Stimulated activated CD4-positive, alpha-beta T cell treated with anti-CD3 and anti-CD28 coated beads, Interleukin-2, amount 100 ng/mL, for 4 hours (primary cell): ENCODE measurements around the gene C14orf132.

Source experiments
- DNase-seq: peaks from one replicate; pipeline ENCODE4 v3.0.0-alpha.2; 2020; ENCODE audit warnings: low read depth

C14orf132 gene

DNA sequence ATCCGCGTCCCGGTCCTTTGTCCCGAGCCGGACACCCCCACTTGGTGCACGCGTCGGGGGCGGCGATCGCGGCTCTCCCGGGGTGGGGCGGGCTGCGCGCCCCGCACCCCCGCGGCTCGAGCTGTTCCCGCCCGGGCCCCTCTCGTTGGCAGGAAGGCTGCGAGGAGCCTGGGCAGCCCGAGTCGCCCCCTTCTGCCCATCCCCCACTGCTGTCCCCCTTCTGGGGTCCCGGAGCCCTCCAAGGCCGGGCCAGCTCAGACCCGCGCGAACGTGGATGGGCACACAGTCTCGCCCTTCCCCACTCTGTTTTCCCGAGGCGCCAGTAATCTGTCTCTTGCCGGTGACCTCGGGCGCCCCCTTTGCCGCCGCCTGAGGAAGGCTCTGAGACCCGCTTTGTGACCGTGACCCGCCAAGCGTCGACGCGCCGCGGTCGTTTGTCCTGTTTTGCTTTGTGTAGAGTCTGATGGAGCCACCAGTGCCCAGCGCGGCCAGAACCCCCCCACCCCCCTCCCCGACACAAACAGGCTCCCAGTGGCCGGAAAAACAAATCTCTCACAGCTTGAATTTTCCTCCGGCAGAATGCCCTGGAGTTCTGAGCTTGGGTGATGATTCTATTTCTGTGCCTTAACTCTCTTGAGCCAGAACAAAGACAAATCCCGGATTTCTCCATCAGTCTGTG is 610 bp downstream of the C14orf132 start:
- DNase-seq = no peak

DNA sequence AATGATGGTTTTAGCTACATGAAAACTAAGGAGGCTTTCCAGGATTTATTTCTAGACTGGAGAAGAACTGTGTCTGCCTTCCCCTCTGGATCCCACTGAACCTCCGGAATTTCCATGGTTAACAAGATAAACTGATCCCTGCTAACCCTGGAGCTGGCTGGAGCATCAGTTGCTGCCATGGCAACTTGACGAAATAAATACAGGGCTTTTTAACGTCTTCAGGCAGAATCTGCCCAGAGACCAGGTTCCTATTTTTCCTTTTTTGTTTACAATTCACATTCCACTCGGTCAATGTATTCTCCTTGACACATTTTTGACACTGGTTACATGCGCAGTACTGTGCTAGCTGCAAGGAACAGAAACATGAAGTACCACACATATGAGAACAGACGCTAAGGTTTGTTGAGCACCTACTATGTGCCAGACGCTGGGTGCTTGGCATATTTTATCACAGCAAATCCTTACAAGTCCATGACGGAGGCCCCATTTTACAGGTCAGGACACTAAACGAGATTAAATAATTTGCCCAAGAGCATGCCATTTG is 1.7 kb downstream of the C14orf132 start:
- no peak for DNase-seq

DNA sequence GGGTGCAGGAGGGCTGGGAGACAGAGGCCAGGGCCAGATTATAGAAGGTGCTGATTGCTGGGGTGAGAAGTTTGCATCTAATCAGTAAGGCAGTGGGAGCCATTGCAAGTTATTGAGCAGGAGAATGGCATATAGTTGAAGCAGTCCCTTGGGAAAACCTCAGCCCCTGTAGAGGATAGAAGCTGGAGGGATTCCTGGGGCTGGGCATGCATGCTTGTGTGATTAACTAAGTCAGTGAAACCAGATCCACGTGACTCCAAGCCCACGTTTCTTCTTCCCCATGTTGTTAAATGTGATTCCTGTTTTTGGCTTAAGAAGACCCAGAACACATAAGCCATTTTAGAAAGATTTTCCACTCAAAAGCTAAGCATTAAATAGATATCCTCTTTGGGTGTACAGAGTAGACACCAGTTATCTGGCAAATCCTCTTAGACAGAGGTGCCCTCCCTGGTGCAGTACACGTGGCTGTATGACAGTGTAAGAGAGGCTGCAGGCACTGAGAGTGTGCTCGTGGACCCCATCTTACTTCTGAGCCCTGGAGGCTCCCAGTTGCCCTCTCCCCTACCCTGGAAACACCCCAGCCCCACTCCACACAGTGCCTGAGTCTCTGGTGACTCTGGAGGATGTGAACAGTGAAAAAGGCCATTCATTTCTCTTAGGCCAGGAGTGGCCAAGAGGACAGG is 3.2 kb downstream of the C14orf132 start:
- no peak for DNase-seq

DNA sequence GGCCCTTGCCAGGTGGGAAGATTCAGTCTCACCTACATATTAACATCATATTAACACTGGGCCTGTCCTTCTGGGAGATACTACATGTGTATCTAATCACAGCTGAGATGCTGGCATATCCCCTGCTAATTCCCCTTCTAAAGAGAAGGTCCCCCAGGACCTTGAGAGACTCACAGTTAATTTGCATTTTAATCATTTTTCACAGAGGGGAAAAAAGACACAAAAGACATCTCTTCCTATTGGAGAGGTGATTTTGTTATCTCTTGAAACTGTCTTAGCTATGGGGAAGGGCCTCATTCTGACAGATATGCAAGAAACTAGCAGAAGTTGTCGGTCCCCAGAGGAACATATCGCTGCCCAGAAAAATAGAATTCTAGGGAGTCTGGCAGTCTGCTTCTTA is 7.5 kb downstream of the C14orf132 start:
- no peak for DNase-seq

DNA sequence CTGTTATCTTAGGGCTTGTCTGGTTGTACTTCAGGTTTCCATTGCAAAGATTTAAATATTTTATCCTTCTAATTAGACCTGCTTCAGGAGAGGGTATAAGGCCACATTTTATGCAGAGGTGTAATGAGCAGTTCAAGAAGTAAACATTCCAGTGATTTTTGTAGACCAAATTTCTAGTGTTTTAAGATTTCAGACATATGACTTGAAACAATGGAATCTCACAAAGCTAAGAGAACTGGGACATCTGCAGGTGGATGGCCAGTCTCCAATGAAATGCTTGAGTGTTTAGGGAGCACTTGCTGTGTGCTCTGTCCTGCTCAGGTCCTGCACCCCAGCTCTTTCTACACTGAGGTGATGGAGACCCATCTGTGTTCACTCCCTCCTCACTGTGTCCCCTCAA is 7.9 kb downstream of the C14orf132 start:
- DNase-seq = no peak

DNA sequence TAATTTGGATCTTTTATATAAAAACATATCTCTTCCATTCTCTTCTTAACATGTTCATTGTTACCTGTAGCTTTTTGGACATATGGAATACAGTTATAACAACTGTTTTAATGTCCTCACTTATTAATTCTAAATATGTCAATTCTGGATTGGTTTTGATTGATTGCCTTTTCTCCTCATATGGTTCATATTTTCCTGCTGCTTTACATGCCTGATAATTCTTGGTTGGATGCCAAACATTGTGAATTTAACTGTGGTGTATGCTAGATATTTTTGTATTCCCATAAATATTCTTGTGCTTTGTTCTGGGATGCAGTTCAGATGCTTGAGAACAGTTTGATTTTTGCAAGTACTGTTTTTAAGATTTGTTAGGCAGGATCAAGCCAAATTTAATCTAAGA is 10.8 kb downstream of the C14orf132 start:
- no peak for DNase-seq

DNA sequence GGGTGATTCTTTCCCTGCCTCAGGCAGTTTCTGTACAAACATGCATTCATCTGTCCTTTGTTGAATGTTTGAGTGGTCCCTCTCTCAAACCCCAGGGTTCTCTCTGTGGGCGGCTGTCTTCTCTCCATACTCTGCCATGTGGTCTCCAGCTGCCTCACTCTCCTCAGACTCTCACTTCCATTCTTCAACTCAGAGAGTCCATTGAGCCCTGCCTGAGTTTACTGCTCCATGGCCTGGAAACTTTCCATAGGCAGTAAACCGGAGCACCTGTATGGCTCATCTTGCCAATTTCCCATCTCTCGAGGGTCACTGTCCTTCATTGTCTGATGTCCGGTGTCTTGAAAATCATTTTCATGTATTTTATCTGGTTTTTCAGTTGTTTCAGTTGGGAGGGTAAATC is 11.3 kb downstream of the C14orf132 start:
- DNase-seq = no peak

DNA sequence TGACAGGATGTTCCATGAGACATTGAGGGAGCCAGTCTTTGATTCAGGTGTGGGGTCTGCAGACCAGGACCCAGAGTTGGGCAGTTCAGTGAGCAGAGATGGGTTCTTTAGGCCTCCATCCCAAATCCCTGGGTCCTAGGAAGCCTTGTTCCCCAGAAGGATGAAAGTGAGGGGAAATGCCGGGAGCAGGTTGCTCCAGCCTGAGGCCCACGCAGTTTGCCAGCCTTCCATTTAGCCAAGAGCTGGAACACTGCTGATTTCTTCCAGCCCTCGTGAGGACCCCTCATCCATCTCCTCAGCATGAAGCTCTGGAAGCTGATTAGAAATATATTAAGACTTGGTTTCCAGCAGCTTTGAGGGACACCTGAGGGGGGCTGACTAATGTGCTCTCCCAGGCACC is 12.1 kb downstream of the C14orf132 start:
- DNase-seq = no peak

DNA sequence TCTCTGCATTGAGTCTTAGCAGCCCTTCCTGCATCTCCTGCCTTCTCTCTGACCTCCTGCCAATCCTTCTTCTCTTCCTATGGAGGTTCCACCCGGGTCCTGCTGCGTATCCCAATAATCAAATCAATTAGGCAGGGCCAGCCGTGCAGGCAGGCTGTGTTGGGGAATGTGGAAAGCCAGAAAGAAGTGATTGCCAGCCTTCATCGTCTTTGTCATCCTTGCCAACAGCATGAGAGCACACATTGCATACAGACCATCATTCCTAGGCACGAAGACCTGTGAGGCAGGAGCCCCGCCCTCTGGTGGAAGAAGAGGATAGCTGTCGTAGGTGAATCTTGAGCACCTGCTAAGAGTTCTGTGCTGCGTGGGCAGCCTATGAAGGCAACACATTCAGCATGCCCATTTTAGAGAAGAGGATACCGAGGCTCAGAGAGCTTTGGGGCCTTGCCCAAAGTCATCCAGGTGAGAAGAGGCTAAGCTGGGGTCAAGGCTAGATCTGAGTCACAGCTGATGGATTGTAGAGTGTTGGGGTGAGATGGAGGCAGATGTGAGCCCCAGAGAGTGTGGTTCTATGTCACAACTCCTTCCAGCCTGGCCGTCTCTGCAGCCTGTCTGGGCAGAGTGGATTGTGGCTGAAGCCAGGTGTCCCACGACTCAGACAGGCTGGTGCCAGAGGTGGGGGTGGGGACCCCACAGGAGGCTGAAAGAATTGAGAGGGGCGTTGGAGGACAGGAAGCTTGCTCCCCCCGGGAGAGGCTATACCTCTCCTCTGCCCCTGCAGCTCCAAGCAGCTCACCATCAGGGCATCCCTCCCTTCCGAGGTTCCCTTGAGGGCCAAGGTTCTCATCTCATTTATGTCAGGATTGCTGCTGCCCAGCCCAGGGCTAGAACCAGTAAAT is 12.7 kb downstream of the C14orf132 start:
- no peak for DNase-seq

DNA sequence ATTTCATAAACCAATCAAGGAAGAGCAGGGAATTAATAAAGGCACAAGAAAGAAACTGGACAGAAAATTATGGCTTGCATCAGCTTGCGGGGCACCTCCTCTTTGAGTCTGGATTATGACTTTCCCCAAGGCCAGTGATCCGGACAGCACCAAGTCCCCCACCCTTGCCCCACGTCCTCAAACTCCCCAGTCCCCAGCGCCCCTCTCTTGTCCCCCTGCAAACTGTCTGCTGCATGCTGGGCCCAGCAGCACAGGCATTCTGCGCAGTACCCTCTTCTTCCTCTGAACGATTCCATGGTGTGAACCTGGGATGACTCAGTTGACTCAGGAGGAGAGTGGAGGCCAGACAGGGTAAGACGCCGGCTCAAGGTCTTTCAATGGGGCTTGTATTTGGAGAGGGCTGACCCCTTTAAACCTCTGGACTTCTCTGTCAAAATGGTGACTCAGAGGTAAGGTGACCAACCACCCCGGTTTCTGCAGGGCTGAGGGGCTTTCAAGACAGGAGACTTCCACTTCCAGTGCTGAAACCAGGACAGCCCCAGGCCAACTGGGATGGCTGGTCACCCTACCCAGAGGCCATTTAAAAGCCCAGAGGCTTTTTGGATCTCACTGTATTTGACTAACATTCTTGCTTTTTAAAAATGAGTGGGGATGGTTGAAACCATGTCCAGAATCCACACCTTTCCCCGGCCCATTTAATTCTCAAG is 13.5 kb downstream of the C14orf132 start:
- DNase-seq = no peak

DNA sequence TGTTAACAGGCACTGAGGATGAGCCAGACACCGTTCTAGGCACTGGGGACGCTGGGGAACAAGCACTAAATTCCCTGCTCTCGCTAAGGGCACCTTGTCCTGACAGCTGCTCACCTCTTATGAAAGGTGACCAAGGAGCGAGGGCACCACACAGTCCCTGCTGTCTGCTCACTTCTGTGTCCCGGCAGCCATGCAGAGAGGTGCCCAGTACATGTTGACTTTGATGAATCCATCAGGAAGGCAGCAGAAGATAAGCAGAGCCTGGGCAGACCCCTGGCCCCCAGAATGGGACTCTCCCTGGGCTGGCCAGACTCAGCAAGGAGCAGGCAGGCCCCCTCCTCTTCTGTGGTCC is 14.1 kb downstream of the C14orf132 start:
- no peak for DNase-seq

DNA sequence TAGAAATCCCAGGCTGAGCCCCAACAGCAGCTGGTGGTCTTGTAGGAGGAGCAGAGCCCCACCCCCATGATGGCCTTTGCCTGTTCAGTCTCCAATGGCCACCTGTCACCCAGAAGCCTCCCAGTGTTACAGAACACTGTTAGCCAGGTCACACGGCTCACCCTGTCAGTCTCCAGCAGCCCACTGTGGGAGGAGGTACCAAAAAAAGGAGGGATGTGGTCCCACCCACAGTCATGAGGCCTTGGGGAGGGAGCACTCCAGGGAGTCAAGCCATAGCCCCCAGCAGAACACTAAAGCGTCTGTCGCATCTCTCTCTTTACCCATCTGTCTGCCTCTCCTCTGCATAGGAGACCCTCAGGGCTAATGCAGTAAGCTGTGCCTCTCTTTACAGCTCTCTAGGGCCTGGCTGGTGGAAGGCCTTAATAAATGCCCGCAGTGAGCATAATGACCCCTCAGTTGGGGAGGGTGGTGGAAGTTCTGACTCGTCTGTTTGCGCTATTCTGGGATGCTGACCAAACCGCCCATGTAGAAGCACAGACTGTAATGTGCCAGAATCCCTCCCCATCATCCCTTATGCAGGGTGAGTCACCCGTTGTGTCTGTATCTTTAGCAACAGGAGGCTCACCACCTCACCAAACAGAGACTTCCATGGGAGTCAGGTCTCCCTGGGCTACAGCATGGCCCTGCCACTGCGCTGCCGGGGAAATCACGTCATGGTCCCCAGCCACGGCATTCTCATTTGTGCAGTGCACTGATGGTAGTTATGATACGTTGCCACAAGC is 14.6 kb downstream of the C14orf132 start:
- no peak for DNase-seq

DNA sequence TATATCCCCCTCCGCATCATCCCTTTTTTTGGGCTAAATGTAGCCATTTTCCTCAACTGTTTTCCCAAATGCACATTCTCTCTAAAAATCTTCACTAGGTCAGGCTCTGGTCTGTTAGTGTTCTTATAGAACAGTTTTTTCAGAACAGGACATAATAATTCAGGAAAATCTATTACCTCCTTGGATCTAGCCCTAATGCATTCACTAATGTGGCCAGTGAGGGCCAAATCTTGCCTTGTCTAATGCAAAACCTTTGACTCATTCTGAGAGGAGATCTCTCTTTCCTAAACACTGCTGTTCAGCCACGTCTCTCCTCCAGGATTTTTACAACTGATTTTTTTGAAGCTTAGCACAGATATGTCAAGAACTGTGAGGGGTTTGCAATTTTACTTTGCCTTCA is 15.5 kb downstream of the C14orf132 start:
- DNase-seq = no peak

DNA sequence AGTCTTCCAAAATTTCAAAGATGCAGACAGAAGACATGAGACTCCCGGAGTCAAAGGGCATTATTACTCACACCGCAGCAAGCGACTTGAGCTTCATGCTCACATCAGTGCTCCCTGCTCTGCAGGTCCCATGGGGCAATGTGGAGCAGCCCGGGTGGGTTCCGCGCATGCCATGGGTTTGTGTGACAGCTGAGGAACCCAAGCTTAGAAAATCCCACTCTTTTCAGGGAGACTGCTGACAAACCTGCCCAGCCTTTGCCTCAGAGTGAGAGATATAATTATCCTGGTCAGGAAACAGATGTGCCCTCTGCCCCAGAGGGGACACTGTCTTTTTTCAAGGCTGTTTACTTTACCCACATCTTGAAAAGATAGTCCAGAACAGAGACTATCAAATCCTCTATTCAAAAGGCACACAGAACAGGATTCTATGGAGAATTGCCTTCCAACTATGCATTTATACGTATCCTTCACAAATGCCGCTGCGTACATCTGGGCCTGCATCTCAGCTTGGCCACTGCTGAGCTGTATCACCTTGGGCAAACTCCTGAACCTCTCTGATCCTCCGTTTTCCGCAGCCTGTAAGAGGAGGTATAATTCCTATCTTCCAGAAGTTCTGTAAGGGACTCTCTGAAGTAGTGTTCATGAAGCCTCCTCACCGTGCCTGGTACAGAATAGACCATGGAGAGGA is 16.0 kb downstream of the C14orf132 start:
- DNase-seq = no peak

DNA sequence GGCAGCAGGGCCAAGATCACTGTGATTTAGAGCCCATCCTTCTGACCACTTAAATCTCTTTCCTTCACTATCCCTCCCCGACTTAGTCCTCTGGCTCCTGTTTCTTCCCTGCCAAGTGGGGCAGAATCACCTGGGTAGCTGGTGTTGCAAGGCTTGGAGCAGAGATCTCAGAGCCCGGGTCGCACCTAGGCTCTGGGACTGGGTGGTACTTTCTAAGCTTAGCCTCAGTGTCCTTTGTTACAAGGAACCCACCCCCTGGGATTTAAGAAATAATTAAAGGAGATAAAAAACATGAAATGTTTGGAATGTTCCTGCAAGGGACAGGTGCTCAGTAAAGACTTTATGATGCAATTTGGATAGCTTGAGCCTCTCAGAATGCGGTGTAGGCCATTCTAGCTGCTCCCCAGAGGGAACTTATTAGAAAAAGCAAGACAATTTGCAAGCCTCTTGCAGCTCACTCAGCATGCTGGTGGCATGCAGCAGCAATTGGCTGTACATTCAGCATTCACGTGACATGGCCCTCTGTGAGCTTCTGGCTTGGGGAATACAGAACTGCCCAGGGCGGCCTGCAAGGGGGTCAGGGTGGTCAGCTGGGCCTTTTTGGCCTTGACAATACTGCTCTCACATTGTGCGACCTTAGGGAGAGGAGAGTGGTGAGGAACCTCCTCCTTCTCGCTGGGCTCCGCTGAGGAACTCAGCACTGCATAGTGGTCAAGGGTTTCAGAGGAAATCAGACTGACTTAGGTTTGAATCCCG is 16.8 kb downstream of the C14orf132 start:
- DNase-seq = no peak

DNA sequence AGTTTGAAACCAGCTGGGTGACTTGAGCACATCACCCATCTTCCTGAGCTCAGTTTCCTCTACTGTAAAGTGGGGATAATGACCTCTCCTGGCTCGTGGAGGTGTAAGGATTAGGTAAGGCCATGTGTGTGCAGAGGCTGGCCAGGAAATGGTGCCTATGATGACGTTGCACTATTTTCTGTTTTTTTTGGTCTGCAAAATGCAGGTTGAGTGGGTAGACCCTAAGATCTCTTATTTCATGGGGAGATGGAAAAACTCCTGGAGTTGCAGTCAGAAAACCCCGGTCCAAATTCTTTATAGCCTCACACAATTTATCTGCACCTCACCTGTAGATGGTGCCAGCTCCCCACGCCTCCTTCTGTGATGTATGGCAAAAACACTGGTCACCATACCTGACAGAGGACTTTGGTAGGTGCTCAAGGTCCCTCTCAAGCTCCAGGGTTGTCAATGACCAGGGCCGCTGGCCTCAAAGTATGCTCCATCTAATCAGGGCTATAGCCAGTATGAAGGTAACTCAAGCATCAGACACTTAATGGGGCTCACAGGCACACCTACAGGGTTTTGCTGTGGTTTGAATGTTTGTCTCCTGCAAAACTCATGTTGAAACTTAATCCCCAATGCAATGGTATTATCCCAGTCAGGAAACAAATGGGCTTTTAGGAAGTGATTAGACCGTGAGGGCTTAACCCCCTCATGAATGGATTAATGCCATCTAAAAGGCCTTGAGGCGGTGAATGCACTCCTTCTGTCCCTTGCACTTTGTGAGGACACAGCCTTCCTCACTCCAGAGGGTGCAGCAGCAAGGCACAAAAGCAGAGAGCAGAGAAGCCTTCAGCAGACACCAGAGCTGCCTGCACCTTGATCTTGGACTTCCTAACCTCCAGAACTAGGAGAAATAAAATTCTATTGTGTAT is 17.6 kb downstream of the C14orf132 start:
- DNase-seq = no peak

DNA sequence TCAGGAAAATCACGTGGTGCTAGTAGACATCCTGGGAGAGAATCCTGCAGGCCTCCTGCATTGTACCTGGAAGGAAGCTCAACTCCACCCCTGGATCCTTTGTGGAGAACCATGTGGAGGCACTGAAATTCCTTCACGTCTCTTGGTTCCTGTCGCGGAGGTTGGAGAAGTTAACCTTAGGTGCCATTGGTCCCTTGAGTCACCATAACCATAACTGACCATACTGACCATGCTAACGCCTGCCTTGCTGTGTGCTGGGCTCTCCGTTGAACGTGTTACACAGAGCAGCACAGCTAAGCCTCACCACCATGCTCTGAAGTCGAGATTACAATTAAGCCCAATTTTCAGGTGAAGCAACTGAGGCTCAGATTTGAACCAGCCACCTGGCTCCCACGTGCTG is 18.6 kb downstream of the C14orf132 start:
- no peak for DNase-seq

DNA sequence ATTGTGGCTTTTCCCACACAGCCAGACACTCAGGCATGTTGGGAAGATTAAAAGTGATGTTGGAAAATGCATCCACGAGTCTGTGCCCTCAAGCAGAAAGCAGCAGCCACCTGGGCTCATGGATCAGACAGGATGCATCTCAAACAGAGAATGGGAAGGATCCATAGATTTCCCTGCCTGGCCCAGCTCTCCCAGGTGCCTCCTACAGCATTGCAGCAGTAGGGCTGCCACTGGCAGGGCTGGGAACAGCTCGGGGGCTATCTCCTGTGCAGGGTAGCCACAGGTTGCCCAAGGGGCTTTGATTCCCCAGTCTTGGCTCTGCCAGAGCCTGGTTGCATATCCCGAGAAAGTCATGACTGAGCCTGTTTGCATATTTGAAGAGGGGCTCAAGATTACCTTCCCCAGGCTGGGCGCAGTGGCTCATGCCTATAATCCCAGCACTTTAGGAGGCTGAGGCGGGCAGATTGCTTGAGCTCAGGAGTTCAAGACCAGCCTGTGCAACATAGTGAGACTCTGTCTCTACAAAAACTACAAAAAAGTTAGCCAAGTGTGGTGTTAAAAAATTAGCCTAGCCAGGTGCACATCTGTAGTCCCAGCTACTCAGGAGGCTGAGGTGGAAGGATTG is 19.5 kb downstream of the C14orf132 start:
- DNase-seq = no peak
